A172 (cell line): ENCODE measurements around the gene PAQR5. TPM values are rescaled to one million over a fixed set of nuclear protein-coding genes. Genes with fewer than 3 reads are reported as not detected.
"Not testable (repeated sequence)": the region's sequence is repeated elsewhere in the genome, so short reads cannot be mapped to it uniquely, and the experiment has no call there.

Experiments used
- DNase-seq: peaks from one replicate; pipeline ENCODE4 v3.0.0-alpha.2; 2015; ENCODE audit warnings: low spot score
- total RNA-seq: library from RNA; depleted of rRNA; stranded (reverse); fragments of >200 nt; shearing (Covaris generic); gene quantifications from 2 replicates; pipeline ENCODE4 v1.2.3, GENCODE V29; 2014

The PAQR5 gene
- total RNA-seq, 1 experiment from 2014 or later: 5.3 TPM

- DNase-seq: no peak
Measured at GRCh38 chr15:69357773-69358771, 59.4 kb downstream of the PAQR5 start.

GRCh38 chr15:69358850-69359249, 60.1 kb downstream of the PAQR5 start:
- DNase-seq: no peak

- DNase-seq: no peak
Measured at GRCh38 chr15:69359722-69360121, 61.0 kb downstream of the PAQR5 start.

GRCh38 chr15:69360642-69361041, 61.9 kb downstream of the PAQR5 start:
- no peak for DNase-seq

- no peak for DNase-seq
Measured at GRCh38 chr15:69367236-69367635, 68.5 kb downstream of the PAQR5 start.

- no peak for DNase-seq
Measured at GRCh38 chr15:69369631-69370030, 70.9 kb downstream of the PAQR5 start.

GRCh38 chr15:69373406-69373805, 74.7 kb downstream of the PAQR5 start:
- no peak for DNase-seq

- DNase-seq: no peak
Measured at GRCh38 chr15:69375151-69375790, 76.6 kb downstream of the PAQR5 start.

GRCh38 chr15:69377216-69377970, 78.7 kb downstream of the PAQR5 start:
- DNase-seq: no peak

- DNase-seq: peak; percentile 12
Measured at GRCh38 chr15:69380100-69380725, 81.5 kb downstream of the PAQR5 start.

- DNase-seq: no peak
Measured at GRCh38 chr15:69380726-69381105, 82.0 kb downstream of the PAQR5 start.

GRCh38 chr15:69382176-69382575, 83.5 kb downstream of the PAQR5 start:
- DNase-seq: not testable (repeated sequence)

- DNase-seq: not testable (repeated sequence)
Measured at GRCh38 chr15:69384066-69384465, 85.4 kb downstream of the PAQR5 start.

GRCh38 chr15:69384626-69385598, 86.2 kb downstream of the PAQR5 start:
- DNase-seq: no peak

GRCh38 chr15:69385831-69386230, 87.1 kb downstream of the PAQR5 start:
- no peak for DNase-seq

- no peak for DNase-seq
Measured at GRCh38 chr15:69386284-69386683, 87.6 kb downstream of the PAQR5 start.

- peak; percentile 71 for DNase-seq
Measured at GRCh38 chr15:69388260-69388705, 89.6 kb downstream of the PAQR5 start.

- DNase-seq: no peak
Measured at GRCh38 chr15:69389426-69389825, 90.7 kb downstream of the PAQR5 start.

- peak; percentile 90 for DNase-seq
Measured at GRCh38 chr15:69390575-69390974, 91.9 kb downstream of the PAQR5 start.

- DNase-seq: no peak
Measured at GRCh38 chr15:69391046-69391757, 92.5 kb downstream of the PAQR5 start.
